HG03521 (cell line): ENCODE data around the gene KRCC1.
A peak's percentile ranks its signal among the peaks of the same experiment; 100 is the strongest.
"Not testable (repeated sequence)": the region's sequence is repeated elsewhere in the genome, so short reads cannot be mapped to it uniquely, and the experiment has no call there.

ENCODE experiments used
- ATAC-seq: cut with Tn5 transposase; IDR thresholded peaks from one replicate; pipeline ENCODE4 v1.9.1; 2021; ENCODE audit warnings: mild to moderate bottlenecking, moderate library complexity; ENCODE audit not compliant: unreplicated experiment

KRCC1 gene

DNA sequence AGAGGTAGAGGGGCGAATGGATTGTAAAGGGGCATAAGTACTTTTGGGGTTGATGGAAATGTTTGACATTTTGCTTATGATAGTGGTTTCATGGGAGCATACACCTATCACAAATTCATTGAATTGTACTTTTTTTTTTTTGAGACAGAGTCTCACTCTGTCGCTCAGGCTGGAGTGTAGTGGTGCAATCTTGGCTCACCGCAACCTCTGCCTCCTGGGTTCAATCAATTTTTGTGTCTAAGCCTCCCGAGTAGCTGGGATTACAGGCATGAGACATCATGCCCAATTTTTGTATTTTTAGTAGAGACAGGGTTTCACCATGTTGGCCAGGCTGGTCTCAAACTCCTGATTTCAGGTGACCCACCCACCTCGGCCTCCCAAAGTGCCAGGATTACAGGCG lies 10.0 kb downstream of the KRCC1 start:
- not testable (repeated sequence) for ATAC-seq

DNA sequence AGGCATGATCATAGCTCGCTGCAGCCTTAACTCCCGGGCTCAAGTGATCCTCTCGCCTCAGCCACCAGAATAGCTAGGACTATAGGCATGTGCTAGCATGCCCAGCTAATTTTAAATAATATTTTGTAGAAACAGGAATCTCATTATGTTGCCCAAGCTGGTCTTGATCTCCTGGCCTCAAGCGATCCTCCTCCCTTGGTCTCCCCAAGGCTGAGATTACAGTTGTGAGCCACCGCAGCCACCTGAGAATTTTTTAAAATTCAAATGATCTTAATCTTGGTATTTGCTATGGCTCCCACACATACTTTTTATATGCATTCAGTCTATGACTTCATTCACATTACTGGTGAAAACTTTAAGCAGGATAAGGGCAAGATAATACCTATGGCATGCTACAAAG lies 13.1 kb downstream of the KRCC1 start:
- no peak for ATAC-seq

DNA sequence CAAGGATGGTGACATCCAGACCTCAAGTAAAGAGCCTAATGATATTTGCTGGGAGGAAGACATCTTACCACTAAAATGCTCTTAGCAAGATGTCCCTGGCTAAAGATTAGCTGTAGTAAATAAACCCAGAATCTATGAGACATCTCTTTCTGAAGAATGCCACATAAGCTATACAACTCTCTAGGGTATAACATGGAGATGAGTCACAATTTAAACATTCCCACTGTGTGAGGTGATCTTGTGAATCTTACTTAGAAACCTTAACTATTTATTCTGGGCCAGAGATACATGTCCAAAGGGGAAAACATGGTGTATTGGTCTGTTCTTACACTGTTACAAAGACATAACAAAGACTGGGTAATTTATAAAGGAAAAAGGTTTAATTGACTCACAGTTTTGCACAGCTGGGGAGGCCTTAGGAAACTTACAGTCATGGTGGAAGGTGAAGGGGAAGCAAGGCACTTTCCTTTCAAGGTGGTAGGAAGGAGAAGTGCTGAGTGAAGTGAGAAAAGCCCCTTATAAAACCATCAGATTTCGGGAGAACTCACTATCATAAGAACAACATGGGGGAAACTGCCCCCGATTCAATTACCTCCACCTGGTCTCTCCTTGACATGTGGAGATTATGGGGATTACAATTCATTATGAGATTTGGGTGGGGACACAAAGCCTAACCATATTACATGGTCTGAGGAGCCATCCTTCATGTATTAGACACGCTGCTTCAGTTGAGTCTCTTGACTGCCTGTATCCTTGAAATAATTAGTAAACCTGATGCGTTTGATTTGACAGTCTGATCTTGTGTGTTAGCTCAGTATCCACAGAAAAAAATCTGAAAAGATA lies 17.1 kb downstream of the KRCC1 start:
- no peak for ATAC-seq

DNA sequence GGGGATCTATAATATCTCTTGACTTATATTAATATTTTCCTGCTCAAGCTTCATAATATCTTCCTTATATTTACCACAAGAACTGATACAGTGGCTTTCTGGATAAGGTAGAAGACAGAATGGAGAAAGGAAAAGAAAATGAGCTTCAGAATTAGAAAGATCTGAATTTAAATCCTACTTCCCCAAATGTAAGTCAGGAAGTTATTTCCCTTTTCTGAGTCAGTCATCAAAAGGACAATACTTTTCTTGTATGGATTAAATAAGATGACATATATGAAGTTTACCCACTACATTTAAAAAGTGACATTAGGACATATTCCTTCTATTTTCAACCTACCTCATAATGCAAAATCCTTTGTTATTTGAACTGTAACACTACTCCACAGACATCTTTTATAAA lies 19.0 kb downstream of the KRCC1 start:
- no peak for ATAC-seq

DNA sequence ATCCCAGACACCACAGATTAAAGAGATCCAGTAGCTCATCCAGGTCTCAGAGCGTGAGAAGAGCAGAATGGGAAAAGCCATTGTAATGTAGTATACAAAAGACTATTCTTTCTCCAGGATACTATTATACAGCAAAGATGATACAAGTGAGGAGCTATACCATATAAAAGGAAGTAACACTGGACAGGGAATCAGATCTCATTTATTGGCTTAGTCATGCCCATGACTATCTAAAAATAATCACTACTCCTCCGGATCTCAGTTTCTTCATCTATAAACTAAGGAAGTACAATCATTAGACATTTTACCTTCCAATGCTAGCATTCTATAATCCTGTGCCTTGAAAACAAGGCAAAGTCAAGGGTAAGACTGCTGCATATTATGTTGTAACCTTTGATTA lies 19.4 kb downstream of the KRCC1 start:
- ATAC-seq, result no peak

DNA sequence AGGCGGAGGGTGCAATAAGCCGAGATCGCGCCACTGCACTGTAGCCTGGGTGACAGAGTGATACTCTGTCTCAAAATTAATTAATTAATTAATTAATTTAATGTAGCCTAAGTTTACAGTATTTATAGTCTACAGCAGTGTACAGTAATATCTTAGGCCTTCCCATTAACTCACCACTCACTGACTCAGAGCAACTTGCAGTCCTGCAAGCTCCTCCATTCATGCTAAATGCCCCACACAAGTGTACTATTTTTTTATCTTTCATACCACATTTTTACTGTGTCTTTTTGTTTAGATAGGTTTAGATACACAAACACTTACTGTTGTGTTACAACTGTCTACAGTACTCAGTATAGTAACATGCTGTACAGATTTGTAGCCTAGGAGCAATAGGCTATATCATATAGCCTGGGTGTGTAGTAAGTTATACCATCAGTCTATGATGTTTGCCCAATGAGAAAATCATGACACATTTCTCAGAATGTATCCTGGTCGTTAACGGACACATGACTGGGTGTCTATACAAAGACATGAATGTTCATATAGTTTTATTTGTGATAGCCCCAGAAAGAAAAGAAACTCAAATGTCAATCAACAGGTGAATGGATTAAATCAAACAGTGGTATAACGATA lies 23.4 kb downstream of the KRCC1 start:
- no peak for ATAC-seq

DNA sequence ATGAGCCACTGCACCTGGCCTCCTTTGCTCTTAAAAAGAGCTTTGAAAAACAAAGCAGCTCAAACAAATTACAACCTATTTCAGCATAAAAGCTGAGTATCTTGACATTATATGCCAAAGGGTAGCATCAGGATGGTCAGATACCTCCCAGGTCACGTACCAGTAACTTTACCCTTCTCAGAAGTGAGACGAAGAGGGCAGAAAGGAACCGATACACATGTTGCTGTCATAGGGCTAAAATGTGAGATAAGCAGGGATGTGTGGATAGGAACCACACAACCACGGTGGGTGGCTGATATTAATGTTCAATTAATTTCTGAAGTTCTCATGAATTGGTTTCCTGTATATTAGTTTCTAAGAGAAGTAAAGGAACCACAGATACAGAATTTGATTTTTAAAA lies 26.7 kb downstream of the KRCC1 start:
- no peak for ATAC-seq

DNA sequence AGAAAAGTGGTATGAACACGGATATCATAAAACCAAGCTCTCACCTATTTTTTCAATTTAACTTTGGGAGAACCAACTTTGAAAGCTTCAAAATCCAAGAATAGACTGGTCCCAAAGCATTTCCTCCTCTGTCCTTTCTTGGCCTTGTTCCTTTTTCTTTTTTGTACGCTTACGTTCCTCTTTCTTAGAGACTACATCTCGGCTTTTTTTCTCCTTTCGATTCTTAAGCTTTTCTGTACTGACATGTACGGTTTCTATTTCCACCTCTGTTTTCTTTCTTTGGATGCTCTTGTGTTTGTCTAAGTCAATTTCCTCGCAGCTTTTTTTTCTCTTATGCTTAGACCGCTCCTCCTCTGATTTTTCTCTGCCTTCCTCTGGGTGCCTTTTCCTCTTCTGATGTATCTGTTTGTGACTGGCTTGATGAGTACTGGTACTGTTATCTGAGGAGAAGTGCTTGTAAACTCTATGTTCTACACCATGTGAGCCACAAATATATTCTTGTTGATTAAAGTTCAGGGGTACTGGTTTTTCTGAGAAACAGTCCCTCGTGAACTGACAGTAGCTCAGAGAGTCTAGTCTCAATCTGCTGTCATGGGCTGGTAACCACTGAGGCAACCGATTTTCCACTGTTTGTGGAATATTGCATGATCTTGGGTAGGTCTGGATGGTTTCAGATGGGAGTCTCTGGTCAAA lies 27.7 kb downstream of the KRCC1 start:
- ATAC-seq, result no peak

DNA sequence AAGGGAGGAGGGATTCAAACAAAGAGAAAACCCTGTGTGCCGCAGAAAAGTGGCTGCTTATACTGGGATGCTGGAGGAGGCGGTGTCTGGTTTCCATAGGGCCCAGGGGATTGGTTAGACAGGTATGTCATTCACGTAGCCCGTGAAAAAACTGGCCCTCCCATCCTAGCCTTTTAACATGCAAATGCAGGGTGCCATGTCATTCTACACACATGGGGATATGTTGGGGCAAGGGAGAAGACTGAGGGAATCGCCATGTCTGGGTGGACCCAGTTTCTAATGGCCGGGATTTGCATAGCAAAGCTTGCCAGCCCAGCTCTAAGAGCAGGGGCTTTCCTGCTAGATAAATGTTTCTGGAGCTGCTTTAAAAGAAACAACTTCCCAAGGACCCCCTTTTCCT lies 31.1 kb downstream of the KRCC1 start:
- no peak for ATAC-seq

DNA sequence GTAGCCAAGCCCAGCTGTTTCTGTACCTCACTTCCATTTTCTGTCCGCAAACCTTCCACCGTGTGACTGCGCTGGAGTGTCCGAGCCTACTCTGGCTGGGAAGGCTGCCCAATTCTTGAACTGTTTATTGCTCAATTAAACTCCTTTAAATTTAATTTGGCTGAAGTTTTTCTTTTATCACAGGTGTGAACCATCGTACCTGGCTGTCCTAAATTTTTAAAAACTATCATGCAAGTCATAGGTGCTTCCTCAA lies 33.0 kb downstream of the KRCC1 start:
- no peak for ATAC-seq

DNA sequence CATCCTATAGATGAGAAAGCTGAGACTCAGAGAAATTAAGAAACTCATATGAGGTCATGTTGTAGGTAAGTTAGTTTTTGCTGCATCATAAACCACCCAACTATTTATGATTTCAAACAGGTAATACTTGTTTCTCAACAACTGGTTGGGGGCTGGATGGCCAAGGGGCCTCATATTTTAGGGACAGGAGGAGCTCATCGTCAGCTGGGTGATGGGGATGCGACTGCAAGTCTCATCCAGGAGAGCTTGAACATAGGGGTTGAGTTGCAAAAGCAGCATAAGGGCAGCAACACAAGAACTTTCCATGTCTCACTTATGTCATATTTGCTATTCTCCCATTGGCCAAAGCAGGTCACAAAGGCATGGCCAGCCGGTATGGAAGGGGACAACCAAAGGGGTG lies 35.6 kb downstream of the KRCC1 start:
- ATAC-seq, result no peak

DNA sequence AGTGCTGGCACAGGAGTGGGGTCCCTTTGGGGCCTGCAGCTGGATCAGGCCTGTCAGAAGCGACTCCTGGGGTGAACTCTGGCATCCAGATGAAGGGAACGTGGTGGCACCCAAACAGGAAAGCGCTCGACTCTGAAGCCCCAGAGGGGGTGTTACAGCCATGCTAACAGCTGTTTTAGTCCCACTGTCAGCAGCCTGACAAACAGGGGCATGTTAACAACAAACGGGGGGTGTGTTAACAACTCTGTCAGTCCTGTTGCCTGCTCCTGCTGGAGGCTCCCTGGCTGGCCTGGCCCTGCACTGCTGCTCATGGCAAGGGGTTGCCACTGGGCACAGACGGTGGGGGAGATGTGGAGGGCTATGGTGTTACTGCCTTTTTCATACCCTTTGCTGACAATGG lies 36.7 kb downstream of the KRCC1 start:
- no peak for ATAC-seq

DNA sequence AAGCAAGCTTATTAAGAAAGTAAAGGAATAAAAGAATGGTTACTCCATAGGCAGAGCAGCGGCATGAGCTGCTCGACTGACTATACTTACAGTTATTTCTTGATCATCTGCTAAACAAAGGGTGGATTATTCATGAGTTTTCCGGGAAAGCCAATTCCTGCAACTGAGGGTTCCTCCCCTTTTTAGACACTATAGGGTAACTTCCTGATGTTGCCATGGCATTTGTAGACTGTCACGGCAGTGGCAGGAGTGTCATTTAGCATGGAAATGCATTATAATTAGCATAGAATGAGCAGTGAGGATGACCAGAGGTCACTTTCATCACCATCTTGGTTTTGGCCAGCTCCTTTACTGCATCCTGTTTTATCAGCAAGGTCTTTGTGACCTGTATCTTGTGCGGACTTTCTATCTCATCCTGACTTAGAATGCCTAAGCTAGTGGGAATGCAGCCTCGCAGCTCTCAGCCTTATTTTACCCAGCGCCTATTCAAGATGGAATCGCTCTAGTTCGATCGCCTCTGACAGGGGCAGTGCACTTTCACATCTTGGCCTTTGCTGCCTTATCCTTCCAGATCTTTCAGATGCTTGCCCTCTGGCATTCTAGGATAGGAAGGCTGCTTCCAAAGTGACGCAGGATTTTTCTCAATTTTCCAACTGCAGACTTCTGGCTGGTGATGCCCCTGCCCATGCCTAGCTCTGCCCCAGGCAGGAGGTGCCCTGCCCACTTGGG lies 37.3 kb downstream of the KRCC1 start:
- not testable (repeated sequence) for ATAC-seq

DNA sequence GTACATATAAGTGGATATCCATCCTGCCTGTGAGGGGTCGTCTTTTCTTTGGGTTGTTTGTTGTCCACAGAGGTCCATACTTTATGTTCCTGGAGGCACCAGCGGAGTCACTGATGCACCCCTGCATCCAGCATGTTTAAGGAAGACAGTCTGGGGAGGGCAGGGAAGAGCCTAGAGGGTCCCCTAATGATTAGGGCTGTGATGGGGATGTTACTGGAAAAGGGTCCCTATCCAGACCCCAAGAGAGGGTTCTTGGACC lies 37.9 kb downstream of the KRCC1 start:
- ATAC-seq, result not testable (repeated sequence)

DNA sequence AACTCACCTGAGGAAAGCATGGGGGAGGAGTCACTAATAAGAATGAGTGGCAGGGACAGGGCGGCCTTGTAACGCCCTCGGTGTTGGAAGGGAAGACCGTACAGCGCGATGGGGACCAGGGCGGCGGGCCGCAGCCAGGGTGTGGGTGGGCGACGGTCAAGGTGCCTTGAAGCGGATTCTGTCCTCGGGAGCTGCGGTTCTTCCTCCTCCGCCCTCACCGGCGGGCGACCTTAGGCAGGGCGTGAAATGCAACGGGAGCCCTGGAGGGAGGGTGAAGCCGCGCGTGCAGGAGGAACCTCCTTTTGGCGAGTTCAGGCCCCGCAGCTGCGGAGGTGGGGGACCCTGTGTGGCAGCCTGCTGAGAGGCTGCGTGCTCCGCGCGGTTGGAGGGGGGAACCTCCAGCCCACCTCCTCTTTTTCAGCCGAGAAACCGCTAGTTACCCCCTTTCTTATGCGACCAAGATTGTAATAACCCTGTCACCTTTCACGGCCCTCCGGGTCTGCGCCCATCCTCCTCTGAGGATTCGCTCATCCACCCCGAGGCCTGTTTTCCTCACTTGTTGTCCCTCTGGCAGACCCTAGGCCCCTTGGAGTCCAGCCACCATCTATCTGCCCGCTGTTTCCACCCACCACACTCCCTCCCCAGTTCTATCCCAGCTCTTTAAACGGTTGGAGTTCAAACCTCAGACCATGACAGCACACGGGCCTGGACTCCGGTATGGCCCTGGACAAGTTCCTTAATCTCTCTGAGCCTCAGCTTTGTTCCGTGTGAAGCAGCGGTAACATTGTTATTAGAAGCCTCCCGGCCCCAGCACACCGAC lies 38.4 kb downstream of the KRCC1 start:
- ATAC-seq, result peak; percentile 56

DNA sequence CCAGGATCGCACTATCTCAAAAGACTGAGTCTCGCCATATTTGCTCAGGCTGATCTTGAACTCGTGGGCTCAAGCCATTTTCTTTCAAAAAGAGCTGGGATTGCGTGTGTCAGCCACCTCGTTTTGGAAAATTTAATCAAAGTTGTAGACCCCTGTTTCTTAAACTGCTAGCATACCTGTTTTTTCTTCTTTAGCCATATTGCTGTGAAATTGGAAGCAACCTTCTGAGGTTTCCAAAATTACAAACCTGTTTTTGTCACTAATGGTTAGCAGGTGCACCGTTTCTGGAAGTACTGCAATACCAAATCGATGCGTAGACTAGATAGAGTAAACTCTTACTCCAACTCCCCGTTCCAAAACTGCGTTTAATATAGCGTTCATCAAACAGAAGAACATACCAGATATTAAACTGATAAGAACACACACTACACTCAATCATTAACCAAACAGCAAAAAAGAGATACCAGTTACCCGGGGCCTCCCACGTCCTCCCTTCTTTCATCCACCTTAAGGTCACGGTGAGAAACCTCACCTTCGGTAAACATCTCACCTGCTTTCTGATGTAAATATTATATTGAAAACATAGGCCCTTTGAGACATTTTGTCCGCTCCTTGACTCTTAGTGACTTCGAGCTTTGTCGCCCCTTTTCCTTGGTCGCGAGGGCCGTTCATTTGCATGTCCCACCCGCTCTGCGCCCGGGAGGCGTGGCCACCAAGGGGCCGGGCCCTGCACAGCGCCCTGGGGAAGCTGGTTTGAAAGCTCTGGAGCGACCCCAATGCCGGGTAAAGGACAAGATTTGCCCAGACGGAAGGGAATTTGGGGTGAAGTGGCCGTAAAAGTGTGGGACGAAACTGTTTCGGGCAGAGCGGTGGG lies 39.3 kb downstream of the KRCC1 start, which contains the start of gene RNU2-63P:
Gene RNU2-63P (minus strand): TSS at position 462 of the 874 bp plus-strand sequence.
- ATAC-seq, result peak; percentile 67

DNA sequence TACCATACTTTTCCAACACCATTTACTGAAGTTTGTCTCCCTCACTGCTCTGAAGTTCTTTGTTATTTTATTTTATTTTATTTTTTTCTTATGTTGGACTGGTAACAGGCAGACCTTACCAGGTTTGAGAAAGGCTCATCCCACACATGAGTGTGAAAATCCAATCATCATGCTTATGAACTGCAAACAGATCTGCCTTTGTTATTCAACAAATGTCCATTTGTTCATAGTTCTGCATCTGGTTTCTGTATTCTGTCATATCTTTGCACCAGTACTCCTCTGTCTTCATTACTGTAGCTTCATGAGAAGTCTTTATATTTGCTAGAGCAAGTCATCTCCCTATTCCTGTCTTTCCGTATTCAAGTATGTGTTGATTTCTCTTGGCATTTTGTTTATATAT lies 44.6 kb downstream of the KRCC1 start:
- no peak for ATAC-seq

DNA sequence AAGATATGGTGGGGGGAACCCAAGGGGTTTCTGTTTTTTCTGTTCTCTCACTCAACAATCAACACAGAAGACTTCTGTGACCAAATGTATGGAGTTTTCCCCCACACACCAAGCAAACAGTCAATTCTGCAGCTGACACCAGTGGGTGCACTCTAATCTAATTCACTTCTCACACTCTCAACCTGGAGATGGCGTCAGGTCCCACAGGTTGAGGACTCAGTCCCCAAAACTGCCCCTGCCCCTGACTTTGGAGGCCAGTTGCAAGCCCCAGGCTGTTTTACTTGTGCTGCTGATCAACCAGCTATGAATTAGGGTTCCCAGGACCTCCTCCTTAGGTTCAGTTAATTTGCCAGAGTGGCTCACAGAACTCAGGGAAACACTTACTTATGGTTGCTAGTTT lies 45.4 kb downstream of the KRCC1 start:
- no peak for ATAC-seq

DNA sequence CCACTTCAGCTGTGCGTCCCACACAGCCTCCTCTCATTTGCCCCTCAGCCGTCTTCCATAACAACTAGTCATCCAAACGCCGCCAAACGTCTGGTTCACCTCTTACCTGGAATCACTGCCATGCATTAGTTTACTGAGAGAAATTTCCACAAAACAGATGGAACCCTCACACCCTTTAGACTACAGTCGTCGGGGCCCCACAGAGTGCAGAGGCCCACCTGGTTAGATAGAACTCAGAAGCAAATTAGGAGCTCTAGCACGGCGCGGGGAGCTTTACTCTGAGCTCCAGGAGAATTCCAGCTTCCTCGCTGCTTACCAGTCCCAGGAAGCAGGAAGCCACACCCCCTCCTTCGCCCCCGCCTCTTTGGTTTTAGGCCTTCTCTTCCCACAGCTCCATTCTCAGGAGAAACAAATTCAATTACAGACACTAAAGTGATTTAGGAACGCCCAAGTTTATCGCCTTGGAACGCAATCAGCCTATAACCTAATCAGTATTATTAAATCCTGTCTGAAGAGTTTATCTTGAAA lies 48.6 kb downstream of the KRCC1 start:
- no peak for ATAC-seq

DNA sequence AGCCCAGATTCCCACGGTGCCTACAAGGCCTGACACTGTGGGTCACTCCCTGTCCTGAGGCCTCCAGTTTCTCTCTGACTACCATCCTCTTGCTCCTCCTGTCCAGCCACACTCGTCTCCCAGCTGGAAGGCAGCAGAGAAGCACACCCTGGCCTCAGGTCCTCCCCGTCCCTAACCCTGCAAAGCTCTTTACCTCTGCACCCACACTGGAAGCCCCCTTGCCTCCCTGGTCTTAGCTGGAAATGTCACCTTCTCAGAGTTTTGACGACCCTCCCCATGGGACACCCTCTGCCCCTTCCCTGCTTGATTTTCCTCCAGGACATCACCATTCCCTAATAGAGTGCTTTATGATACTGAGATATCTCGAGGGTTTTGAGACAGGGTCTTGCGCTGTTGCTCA lies 49.8 kb downstream of the KRCC1 start:
- no peak for ATAC-seq
